Measurements from ENCODE around the gene MED26.

GRCh38 chr19:16654140-16654539, 26.1 kb upstream of the MED26 start:
- TF ChIP-seq ZNF510 (CRISPR knock-in tag; IDR thresholded peaks at IDR 0.05; ENCODE audit: low read depth) (no peak), CAMTA2 (CRISPR knock-in tag; IDR thresholded peaks at IDR 0.05; ENCODE audit: borderline replicate concordance) (no peak), HIVEP1 (CRISPR knock-in tag; IDR thresholded peaks at IDR 0.05) (no peak), CTCF (CRISPR knock-in tag; IDR thresholded peaks at IDR 0.05) (no peak), TARDBP (CRISPR knock-in tag; IDR thresholded peaks at IDR 0.05) (no peak), RXRB (CRISPR knock-in tag; IDR thresholded peaks at IDR 0.05; ENCODE audit: borderline replicate concordance) (no peak), YY1 (IDR thresholded peaks at IDR 0.05; ENCODE audit: insufficient read depth, insufficient replicate concordance, low read depth, low read length) (no peak), SMARCE1 (IDR thresholded peaks at IDR 0.05; ENCODE audit: borderline replicate concordance) (no peak), SRF (IDR thresholded peaks at IDR 0.05; ENCODE audit: low read depth, low read length) (no peak), POLR2A (IDR thresholded peaks at IDR 0.05; ENCODE audit: insufficient read depth in 1 of 2, low read depth in 2 of 2, low read length in 2 of 2) (no peak), ZZZ3 (CRISPR knock-in tag; IDR thresholded peaks at IDR 0.05; ENCODE audit: borderline replicate concordance) (no peak), MAZ (IDR thresholded peaks at IDR 0.05; ENCODE audit: borderline replicate concordance, low read depth, low read length) (no peak), MAZ (CRISPR knock-in tag; IDR thresholded peaks at IDR 0.05; ENCODE audit: low read depth) (no peak), MTA3 (CRISPR knock-in tag; IDR thresholded peaks at IDR 0.05) (no peak)
